GM12873 (cell line): ENCODE measurements around the gene XCR1.

ENCODE experiments used
- TF ChIP-seq, protein P1 (sequence below): IDR thresholded peaks from 2 replicates; pipeline ENCODE4 v1.5.1; 2012; ENCODE audit warnings: low read depth, mild to moderate bottlenecking, moderate library complexity, low read length, control low read depth; ENCODE audit not compliant: insufficient read depth; ENCODE audit errors: missing control alignments

Gene XCR1

DNA sequence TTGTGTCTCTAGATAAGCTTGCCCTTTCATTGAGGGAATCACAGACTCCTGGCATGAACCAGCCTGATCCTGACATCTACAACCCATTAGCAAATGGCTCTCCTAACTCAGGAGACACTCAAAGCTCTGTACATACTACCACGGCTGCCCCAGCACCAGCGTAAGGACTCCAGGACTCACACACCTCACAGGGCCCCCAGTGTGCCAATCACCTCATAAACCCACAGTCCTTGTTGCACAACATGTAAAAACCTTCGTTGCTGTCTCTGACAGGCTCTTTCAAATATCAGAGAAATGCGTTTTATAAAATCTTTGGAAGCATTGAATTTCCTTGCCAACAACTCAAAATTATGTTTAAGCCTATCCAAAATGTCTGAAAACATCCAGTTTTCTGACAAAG is 38.9 kb downstream of the XCR1 start:
- TF ChIP-seq, protein P1, sequence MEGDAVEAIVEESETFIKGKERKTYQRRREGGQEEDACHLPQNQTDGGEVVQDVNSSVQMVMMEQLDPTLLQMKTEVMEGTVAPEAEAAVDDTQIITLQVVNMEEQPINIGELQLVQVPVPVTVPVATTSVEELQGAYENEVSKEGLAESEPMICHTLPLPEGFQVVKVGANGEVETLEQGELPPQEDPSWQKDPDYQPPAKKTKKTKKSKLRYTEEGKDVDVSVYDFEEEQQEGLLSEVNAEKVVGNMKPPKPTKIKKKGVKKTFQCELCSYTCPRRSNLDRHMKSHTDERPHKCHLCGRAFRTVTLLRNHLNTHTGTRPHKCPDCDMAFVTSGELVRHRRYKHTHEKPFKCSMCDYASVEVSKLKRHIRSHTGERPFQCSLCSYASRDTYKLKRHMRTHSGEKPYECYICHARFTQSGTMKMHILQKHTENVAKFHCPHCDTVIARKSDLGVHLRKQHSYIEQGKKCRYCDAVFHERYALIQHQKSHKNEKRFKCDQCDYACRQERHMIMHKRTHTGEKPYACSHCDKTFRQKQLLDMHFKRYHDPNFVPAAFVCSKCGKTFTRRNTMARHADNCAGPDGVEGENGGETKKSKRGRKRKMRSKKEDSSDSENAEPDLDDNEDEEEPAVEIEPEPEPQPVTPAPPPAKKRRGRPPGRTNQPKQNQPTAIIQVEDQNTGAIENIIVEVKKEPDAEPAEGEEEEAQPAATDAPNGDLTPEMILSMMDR = no peak

DNA sequence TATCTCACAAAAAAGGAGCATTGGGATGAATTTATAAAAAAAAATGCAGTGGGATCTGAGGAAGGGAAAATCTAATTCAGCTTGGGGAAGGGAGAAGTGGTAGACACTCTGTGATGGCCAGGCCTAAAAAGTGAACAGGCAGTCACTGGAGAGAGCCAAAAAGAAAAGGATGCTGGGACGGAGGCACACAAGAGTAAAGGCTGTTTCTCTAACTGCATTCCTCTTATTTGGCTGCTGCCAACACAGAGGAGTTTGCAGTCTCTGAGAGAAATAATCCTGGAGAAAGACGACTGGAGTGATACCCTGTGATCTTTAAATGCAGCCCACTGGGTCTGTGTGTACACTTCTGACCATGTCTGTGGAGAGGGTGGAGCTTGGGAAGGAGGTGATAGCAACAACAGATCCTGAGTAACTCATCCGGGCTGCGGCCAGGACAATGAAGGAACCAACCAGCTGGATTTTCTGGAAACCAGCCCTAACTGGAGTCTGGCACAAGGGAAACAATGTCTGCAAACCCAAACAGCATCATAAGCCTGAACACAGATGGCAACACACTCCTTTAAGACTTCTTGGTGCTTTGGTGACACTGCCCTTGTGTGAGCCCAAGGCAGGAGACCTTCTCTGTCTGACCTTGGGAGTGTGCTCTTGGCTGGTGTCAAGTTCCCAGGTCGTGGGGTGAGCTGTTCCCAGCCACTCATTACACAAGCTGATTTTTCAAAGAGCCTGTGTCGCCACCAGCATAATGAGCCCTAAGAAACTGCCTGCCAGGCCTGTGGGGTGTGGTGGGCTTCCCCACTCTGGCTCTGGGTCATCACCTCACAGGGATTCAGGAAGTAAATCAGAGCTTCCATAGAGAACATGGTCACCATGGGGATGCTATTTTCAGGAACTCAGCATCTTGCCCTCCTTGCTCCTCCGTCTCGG is 39.7 kb downstream of the XCR1 start:
- TF ChIP-seq, protein P1 = no peak

DNA sequence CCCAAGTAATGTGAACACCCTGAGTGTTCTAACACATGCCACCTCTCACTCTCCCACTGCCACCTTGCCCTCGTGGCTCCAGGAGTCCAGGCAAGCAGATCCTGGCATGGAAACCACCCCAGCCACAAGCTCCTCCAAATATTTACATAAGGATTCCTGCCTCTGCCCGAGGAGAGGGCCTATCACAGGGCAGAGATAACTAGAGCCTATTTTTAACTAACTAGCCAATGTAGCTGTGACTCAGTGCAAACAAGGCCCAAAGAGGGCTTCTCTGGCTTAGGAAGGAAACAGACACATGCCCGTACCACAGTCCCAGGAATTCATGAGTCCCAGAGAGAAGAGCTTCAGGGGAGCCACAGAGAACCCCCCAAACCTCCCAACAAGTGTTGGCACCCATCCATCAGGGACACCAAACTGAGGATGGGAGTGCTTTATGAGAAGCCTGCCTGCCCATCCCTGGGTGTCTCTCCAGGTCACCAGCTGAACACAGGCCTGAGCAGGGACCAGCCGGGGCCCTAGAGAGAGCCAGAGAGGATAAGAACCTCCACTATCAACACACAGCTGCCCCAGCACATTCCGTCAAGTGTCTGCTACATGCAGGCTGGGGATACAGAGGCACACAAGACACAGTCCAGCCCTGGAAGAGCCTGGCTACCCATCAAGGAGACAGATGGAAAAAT is 40.8 kb downstream of the XCR1 start:
- TF ChIP-seq, protein P1 = no peak

DNA sequence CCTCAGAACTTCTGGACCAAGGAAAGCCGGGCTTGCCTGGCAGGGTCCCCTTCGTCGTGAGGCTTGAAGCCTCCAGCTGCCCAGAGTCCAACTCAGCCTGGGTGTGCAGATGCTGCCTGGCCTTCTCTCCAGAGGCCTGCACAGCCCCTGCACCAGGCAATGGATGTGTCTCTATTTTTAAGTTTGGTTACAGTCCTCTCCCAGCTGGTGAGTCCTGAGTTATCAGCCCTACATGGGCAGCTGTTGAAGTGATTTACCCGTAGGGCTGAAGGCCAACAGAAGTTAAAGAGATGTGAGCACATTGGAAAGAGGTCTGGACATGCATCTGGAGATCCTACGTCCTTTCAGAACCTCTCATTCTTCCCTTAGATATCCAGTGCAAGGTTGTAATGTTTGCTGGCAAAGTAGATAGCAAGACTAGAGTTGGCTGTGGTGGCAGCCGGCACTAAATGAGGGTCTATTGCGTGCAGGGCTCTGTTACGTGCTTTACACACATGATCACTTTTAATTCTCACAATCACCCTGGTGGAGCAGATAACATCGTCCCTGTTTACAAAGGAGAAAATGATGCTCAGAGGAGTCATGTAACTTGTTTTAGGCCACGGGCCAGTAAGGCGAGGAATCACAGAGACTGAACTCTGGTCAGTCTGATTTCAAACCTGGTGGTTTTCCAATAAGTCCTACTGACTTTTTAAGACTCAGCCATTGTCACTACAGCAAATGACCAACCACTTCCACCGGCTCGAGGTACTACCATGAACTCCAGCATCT is 41.6 kb downstream of the XCR1 start:
- TF ChIP-seq, protein P1 = no peak

DNA sequence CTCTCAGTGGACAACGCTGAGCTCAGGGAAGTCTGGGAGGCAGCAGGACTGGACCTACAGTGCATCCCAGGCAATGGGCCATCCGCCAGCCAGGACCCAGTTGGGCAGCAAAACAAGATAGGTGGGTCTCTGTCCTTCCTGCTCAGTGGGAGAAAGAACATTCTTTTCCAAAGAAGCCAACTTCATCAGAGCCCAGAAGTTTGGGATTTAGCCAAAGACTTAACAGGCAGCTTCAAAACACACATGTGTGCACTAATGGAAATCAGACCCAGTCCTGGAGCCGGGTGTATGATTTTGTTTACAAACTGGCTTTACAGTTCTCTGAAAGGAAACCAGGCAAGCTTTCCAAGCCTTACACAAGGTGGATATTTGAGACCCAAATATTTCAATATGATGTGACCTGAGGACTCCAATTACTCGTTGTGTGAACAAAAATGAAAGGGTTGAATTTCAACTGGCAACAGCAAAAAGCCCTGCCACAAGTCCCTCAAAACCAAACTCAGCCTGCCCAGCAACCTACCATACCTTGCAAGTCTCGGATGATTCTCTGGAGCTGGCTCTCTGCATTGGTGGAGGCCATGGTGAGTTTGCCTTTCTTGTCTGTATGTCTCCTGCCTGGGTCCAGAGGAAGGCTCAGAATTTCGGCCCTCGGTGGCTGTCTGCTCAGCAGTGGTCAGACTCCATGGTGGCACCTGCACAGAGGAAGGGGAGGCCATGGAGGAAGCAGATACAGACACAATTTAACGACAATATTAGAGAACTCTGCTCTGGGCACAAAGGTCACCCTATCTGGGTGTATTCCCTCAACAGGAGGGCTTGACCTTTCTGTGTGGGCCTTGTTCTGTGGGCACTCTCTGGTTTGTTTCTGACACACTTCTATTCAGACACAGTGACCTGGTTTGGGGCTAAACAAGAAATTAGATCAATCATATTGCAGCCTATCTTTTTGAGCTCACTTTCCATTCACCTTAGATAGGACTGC is 42.7 kb downstream of the XCR1 start:
- TF ChIP-seq, protein P1 = no peak

DNA sequence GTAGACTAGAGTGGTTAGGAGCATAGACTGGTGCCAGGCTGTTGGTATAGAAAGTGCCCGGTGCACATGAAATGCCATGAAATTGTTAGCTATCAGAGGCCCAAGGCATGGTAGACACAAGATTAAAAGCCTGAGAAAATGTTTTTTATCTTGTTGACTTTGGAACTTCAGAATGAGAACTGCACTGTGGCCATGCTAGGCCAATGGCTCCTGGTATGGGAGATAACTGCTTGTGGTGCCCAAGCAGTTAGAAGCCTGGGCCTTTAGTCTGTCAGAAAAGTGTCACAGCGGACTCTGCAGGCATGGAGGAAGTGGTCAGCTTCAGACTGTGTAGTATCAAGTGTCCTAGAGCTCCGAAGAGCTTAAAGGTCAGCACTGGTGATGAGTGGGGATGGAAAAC is 43.5 kb downstream of the XCR1 start:
- TF ChIP-seq, protein P1 = no peak
